Trophoblast cell (in vitro differentiated cells and primary cell): Measurements from ENCODE around the gene ADAMTS14.

Source experiments
- DNase-seq, 2 donors: peaks; one replicate each; pipeline ENCODE4 v3.0.0-alpha.2; 2016
- H2AFZ ChIP-seq: 2 replicates; pipeline ENCODE4 v1.6.1; 2013; ENCODE audit warnings: low read length, moderate library complexity, mild to moderate bottlenecking; ENCODE audit not compliant: insufficient read depth, poor library complexity
- H2AK5ac ChIP-seq: 2 replicates; pipeline ENCODE4 v1.6.1; 2013; ENCODE audit warnings: mild to moderate bottlenecking, low read length
- H2BK120ac ChIP-seq: 2 replicates; pipeline ENCODE4 v1.6.1; 2013; ENCODE audit warnings: low read length, mild to moderate bottlenecking, moderate library complexity; ENCODE audit not compliant: insufficient read depth, poor library complexity
- H2BK12ac ChIP-seq: 2 replicates; pipeline ENCODE4 v1.6.1; 2013; ENCODE audit warnings: mild to moderate bottlenecking, low read length, moderate library complexity
- H2BK5ac ChIP-seq: 2 replicates; pipeline ENCODE4 v1.6.1; 2013; ENCODE audit warnings: low read length, low read depth, moderate library complexity, mild to moderate bottlenecking; ENCODE audit not compliant: poor library complexity
- H3K14ac ChIP-seq: 2 replicates; pipeline ENCODE4 v1.6.1; 2013; ENCODE audit warnings: mild to moderate bottlenecking, low read length
- H3K18ac ChIP-seq: 2 replicates; pipeline ENCODE4 v1.6.1; 2013; ENCODE audit warnings: mild to moderate bottlenecking, low read length
- H3K23ac ChIP-seq: 2 replicates; pipeline ENCODE4 v1.6.1; 2013; ENCODE audit warnings: low read length
- H3K27ac ChIP-seq: 2 replicates; pipeline ENCODE4 v1.5.1; 2013; ENCODE audit warnings: low read depth, mild to moderate bottlenecking, inconsistent platforms, low read length, moderate library complexity
- H3K27me3 ChIP-seq: 2 replicates; pipeline ENCODE4 v1.6.1; 2013; ENCODE audit warnings: inconsistent platforms, mild to moderate bottlenecking, low read length, moderate library complexity; ENCODE audit not compliant: insufficient read depth
- H3K36me3 ChIP-seq, 2 experiments: 1 replicate in 1 of 2; 2 replicates in 1 of 2; pipeline ENCODE4 v1.6.1; 2013; ENCODE audit warnings: low read length in 2 of 2, mild to moderate bottlenecking in 2 of 2, moderate library complexity in 1 of 2; ENCODE audit not compliant: insufficient read depth in 2 of 2, control insufficient read depth in 1 of 2
- H3K4ac ChIP-seq: 2 replicates; pipeline ENCODE4 v1.6.1; 2013; ENCODE audit warnings: low read depth, mild to moderate bottlenecking, low read length, moderate library complexity
- H3K4me1 ChIP-seq, 2 experiments: 1 replicate in 1 of 2; 2 replicates in 1 of 2; pipeline ENCODE4 v1.6.1; 2013; ENCODE audit warnings: low read length in 2 of 2, mild to moderate bottlenecking in 2 of 2, moderate library complexity in 1 of 2; ENCODE audit not compliant: insufficient read depth in 2 of 2, control insufficient read depth in 1 of 2
- H3K4me2 ChIP-seq: 2 replicates; pipeline ENCODE4 v1.6.1; 2013; ENCODE audit warnings: inconsistent platforms, mild to moderate bottlenecking, low read length, moderate library complexity
- H3K4me3 ChIP-seq: 2 replicates; pipeline ENCODE4 v1.5.1; 2013; ENCODE audit warnings: mild to moderate bottlenecking, low read depth, low read length, inconsistent platforms
- H3K79me1 ChIP-seq: one replicate; pipeline ENCODE4 v1.6.1; 2013; ENCODE audit warnings: low read length
- H3K79me2 ChIP-seq: 2 replicates; pipeline ENCODE4 v1.6.1; 2013; ENCODE audit warnings: low read length, mild to moderate bottlenecking; ENCODE audit not compliant: control insufficient read depth, insufficient read depth, poor library complexity
- H3K9ac ChIP-seq: 2 replicates; pipeline ENCODE4 v1.6.1; 2013; ENCODE audit warnings: mild to moderate bottlenecking, low read length
- H3K9me3 ChIP-seq: 2 replicates; pipeline ENCODE4 v1.6.1; 2013; ENCODE audit warnings: low read depth, mild to moderate bottlenecking, control low read depth, inconsistent platforms, low read length; ENCODE audit not compliant: insufficient read depth
- H4K12ac ChIP-seq: 2 replicates; pipeline ENCODE4 v1.6.1; 2013; ENCODE audit warnings: low read depth, mild to moderate bottlenecking, low read length, moderate library complexity
- H4K8ac ChIP-seq: 2 replicates; pipeline ENCODE4 v1.6.1; 2013; ENCODE audit warnings: low read depth, mild to moderate bottlenecking, low read length, moderate library complexity
- H4K91ac ChIP-seq: one replicate; pipeline ENCODE4 v1.6.1; 2013; ENCODE audit warnings: low read depth, mild to moderate bottlenecking, low read length, moderate library complexity
- WGBS: extraction: QIAGEN DNeasy Blood & Tissue Kit; methylation state at CpG from one replicate; pipeline ENCODE4 v1.1.7; 2013; ENCODE audit warnings: missing lambda C conversion rate; ENCODE audit not compliant: insufficient read length, insufficient coverage; ENCODE audit errors: extremely low coverage; 5-methylcytosine and 5-hydroxymethylcytosine counted together

Gene ADAMTS14

GRCh38 chr10:70804421-70804808 is 132.1 kb downstream of the ADAMTS14 start:
- Histone ChIP-seq H3K23ac (no peak overlapping the region), H3K27ac (no peak overlapping the region), H3K18ac (no peak overlapping the region), H3K4me2 (no peak overlapping the region), H2AFZ (no peak overlapping the region), H2BK120ac (no peak overlapping the region), H4K8ac (no peak overlapping the region), H2BK12ac (no peak overlapping the region), H3K79me1 (no peaks in the 10 kb centered on the region), H3K9me3 (peaks cover 2% of the 10 kb centered on the region), H3K4me1 (peaks cover 2 to 5% of the 10 kb centered on the region in 2 experiments), H3K14ac (no peak overlapping the region), H3K27me3 (no peaks in the 10 kb centered on the region), H4K91ac (no peak overlapping the region), H2AK5ac (no peak overlapping the region), H3K4me3 (no peak overlapping the region), H3K36me3 (no peaks in the 10 kb centered on the region), H3K9ac (no peak overlapping the region), H3K79me2 (no peaks in the 10 kb centered on the region), H2BK5ac (no peak overlapping the region), H3K4ac (no peak overlapping the region), H4K12ac (no peak overlapping the region)
- no peak for DNase-seq
- WGBS = no CpG with 5 or more reads among the region's 2 CpGs

GRCh38 chr10:70805619-70806215 is 133.4 kb downstream of the ADAMTS14 start:
- Histone ChIP-seq H3K4me2 (no peak overlapping the region), H2BK5ac (no peak overlapping the region), H3K79me2 (no peaks in the 10 kb centered on the region), H2AFZ (no peak overlapping the region), H3K23ac (no peak overlapping the region), H3K79me1 (no peaks in the 10 kb centered on the region), H3K9ac (no peak overlapping the region), H4K8ac (no peak overlapping the region), H3K4me3 (no peak overlapping the region), H3K27me3 (no peaks in the 10 kb centered on the region), H3K27ac (no peak overlapping the region), H4K12ac (no peak overlapping the region), H3K4me1 (peaks cover 5 to 10% of the 10 kb centered on the region in 2 experiments), H4K91ac (no peak overlapping the region), H2BK12ac (no peak overlapping the region), H2AK5ac (no peak overlapping the region), H2BK120ac (no peak overlapping the region), H3K18ac (no peak overlapping the region), H3K9me3 (peaks cover 2% of the 10 kb centered on the region), H3K14ac (no peak overlapping the region), H3K4ac (no peak overlapping the region), H3K36me3 (no peaks in the 10 kb centered on the region)
- DNase-seq = no peak
- WGBS = no CpG with 5 or more reads among the region's 3 CpGs

GRCh38 chr10:70806841-70807240 is 134.5 kb downstream of the ADAMTS14 start:
- Histone ChIP-seq H2AK5ac (no peak overlapping the region), H4K8ac (no peak overlapping the region), H3K4me3 (no peak overlapping the region), H3K9ac (no peak overlapping the region), H4K12ac (no peak overlapping the region), H3K79me2 (no peaks in the 10 kb centered on the region), H3K27me3 (no peaks in the 10 kb centered on the region), H3K4me2 (no peak overlapping the region), H3K23ac (no peak overlapping the region), H2AFZ (no peak overlapping the region), H3K18ac (no peak overlapping the region), H3K79me1 (no peaks in the 10 kb centered on the region), H3K27ac (no peak overlapping the region), H4K91ac (no peak overlapping the region), H3K4ac (no peak overlapping the region), H2BK120ac (no peak overlapping the region), H3K9me3 (peaks cover 2% of the 10 kb centered on the region), H2BK5ac (no peak overlapping the region), H2BK12ac (no peak overlapping the region), H3K4me1 (peaks cover 5 to 10% of the 10 kb centered on the region in 2 experiments), H3K36me3 (no peaks in the 10 kb centered on the region), H3K14ac (no peak overlapping the region)
- WGBS = no CpG with 5 or more reads among the region's 1 CpG
- DNase-seq = peak; percentile 34 to 58

GRCh38 chr10:70807556-70807955 is 135.2 kb downstream of the ADAMTS14 start:
- no peaks in the 10 kb centered on the region for H3K79me1 ChIP-seq
- H4K8ac ChIP-seq = no peak overlapping the region
- no peak for DNase-seq
- WGBS = no CpG with 5 or more reads among the region's 3 CpGs
- H4K12ac ChIP-seq = no peak overlapping the region
- H3K36me3 ChIP-seq = no peaks in the 10 kb centered on the region
- peaks cover 5 to 10% of the 10 kb centered on the region in 2 experiments for H3K4me1 ChIP-seq
- H3K14ac ChIP-seq = no peak overlapping the region
- no peak overlapping the region for H3K4me2 ChIP-seq
- no peak overlapping the region for H3K4ac ChIP-seq
- H2AK5ac ChIP-seq = no peak overlapping the region
- H2BK5ac ChIP-seq = no peak overlapping the region
- H2BK12ac ChIP-seq = no peak overlapping the region
- no peak overlapping the region for H2BK120ac ChIP-seq
- no peaks in the 10 kb centered on the region for H3K79me2 ChIP-seq
- no peak overlapping the region for H3K23ac ChIP-seq
- no peak overlapping the region for H4K91ac ChIP-seq
- no peaks in the 10 kb centered on the region for H3K27me3 ChIP-seq
- H3K4me3 ChIP-seq = no peak overlapping the region
- no peak overlapping the region for H3K9ac ChIP-seq
- H3K27ac ChIP-seq = no peak overlapping the region
- H3K18ac ChIP-seq = no peak overlapping the region
- H3K9me3 ChIP-seq = peaks cover 2% of the 10 kb centered on the region
- H2AFZ ChIP-seq = no peak overlapping the region
